SK-N-SH treated with all-trans-retinoic acid at 6 μM for 48 hours (cell line): ENCODE data around the gene STEAP4.
"Not testable (repeated sequence)": the region's sequence is repeated elsewhere in the genome, so short reads cannot be mapped to it uniquely, and the experiment has no call there.

Experiments
- ATAC-seq: fragments of 200-7000 bp; cut with Tn5 transposase; 3 replicates; pipeline ENCODE4 v1.9.1; 2020; ENCODE audit warnings: mild to moderate bottlenecking, moderate library complexity
- ARNTL ChIP-seq: fragments of 450-650 bp; formaldehyde crosslinking; IDR thresholded peaks from 2 replicates; pipeline ENCODE4 v1.5.0; 2020; ENCODE audit warnings: low read depth, mild to moderate bottlenecking, moderate library complexity, borderline replicate concordance
- BACH2 ChIP-seq: fragments of 250-450 bp; sonication (Bioruptor Pico); IDR thresholded peaks from 2 replicates; pipeline ENCODE4 v1.9.0; 2021; ENCODE audit warnings: mild to moderate bottlenecking, borderline replicate concordance
- CSDC2 ChIP-seq: fragments of 250-450 bp; sonication (Bioruptor Pico); IDR thresholded peaks from 2 replicates; pipeline ENCODE4 v1.5.0; 2020; ENCODE audit warnings: mild to moderate bottlenecking, moderate library complexity
- ESRRG ChIP-seq: fragments of 250-450 bp; sonication (Bioruptor Pico); IDR thresholded peaks from 2 replicates; pipeline ENCODE4 v1.6.1; 2021; ENCODE audit warnings: mild to moderate bottlenecking
- GLIS3 ChIP-seq: fragments of 250-450 bp; sonication (Bioruptor Pico); IDR thresholded peaks from 2 replicates; pipeline ENCODE4 v1.5.0; 2020; ENCODE audit warnings: mild to moderate bottlenecking, moderate library complexity
- ISL1 ChIP-seq: fragments of 250-450 bp; sonication (Bioruptor Pico); IDR thresholded peaks from 2 replicates; pipeline ENCODE4 v2.1.2; 2022; ENCODE audit warnings: mild to moderate bottlenecking, moderate library complexity
- OSR1 ChIP-seq: fragments of 250-450 bp; sonication (Bioruptor Pico); IDR thresholded peaks from 2 replicates; pipeline ENCODE4 v1.8.0; 2022; ENCODE audit warnings: moderate library complexity, mild to moderate bottlenecking, inconsistent platforms
- RARB ChIP-seq: fragments of 250-450 bp; sonication (Bioruptor Pico); IDR thresholded peaks from 2 replicates; pipeline ENCODE4 v1.8.0; 2021; ENCODE audit warnings: mild to moderate bottlenecking, moderate library complexity
- SNAI2 ChIP-seq: fragments of 250-450 bp; sonication (Bioruptor Pico); IDR thresholded peaks from 2 replicates; pipeline ENCODE4 v1.5.0; 2020; ENCODE audit warnings: mild to moderate bottlenecking, moderate library complexity
- TCF4 ChIP-seq: fragments of 250-450 bp; sonication (Bioruptor Pico); IDR thresholded peaks from 2 replicates; pipeline ENCODE4 v1.8.0; 2021; ENCODE audit warnings: mild to moderate bottlenecking, moderate library complexity, borderline replicate concordance
- TOX ChIP-seq: fragments of 250-450 bp; sonication (Bioruptor Pico); IDR thresholded peaks from 2 replicates; pipeline ENCODE4 v1.8.0; 2021; ENCODE audit warnings: mild to moderate bottlenecking, moderate library complexity, borderline replicate concordance
- ZC3H10 ChIP-seq: fragments of 250-450 bp; sonication (Bioruptor Pico); IDR thresholded peaks from 2 replicates; pipeline ENCODE4 v1.5.1; 2021; ENCODE audit warnings: mild to moderate bottlenecking, moderate library complexity
- ZFP3 ChIP-seq: fragments of 250-450 bp; sonication (Bioruptor Pico); IDR thresholded peaks from 2 replicates; pipeline ENCODE4 v1.5.0; 2020; ENCODE audit warnings: mild to moderate bottlenecking, moderate library complexity
- ZFP30 ChIP-seq: fragments of 450-650 bp; formaldehyde crosslinking; IDR thresholded peaks from 2 replicates; pipeline ENCODE4 v1.5.0; 2022; ENCODE audit warnings: mild to moderate bottlenecking, moderate library complexity
- ZNF565 ChIP-seq: fragments of 450-650 bp; formaldehyde crosslinking; conservative IDR thresholded peaks from 2 replicates; pipeline ENCODE4 v1.5.0; 2020; ENCODE audit warnings: low read depth, mild to moderate bottlenecking, moderate library complexity
- ZNF70 ChIP-seq: fragments of 450-650 bp; formaldehyde crosslinking; IDR thresholded peaks from 2 replicates; pipeline ENCODE4 v1.5.0; 2020; ENCODE audit warnings: mild to moderate bottlenecking, moderate library complexity
- ZNF8 ChIP-seq: fragments of 450-650 bp; formaldehyde crosslinking; IDR thresholded peaks from 2 replicates; pipeline ENCODE4 v1.5.0; 2020; ENCODE audit warnings: mild to moderate bottlenecking, moderate library complexity
- TF ChIP-seq, protein P1 (sequence below): fragments of 250-450 bp; sonication (Bioruptor Pico); IDR thresholded peaks from 2 replicates; pipeline ENCODE4 v1.8.0; 2020; ENCODE audit warnings: mild to moderate bottlenecking, moderate library complexity, borderline replicate concordance
- TF ChIP-seq, protein P2 (sequence below): fragments of 250-450 bp; sonication (Bioruptor Pico); IDR thresholded peaks from 2 replicates; pipeline ENCODE4 v1.5.1; 2021; ENCODE audit warnings: mild to moderate bottlenecking, moderate library complexity
- TF ChIP-seq, protein P3 (sequence below): fragments of 250-450 bp; sonication (Bioruptor Pico); IDR thresholded peaks from 2 replicates; pipeline ENCODE4 v1.5.1; 2020; ENCODE audit warnings: low read depth, mild to moderate bottlenecking, moderate library complexity
- TF ChIP-seq, protein P4 (sequence below): fragments of 250-450 bp; sonication (Bioruptor Pico); IDR thresholded peaks from 2 replicates; pipeline ENCODE4 v1.5.0; 2020; ENCODE audit warnings: mild to moderate bottlenecking, moderate library complexity
- TF ChIP-seq, protein P5 (sequence below): fragments of 250-450 bp; sonication (Bioruptor Pico); IDR thresholded peaks from 2 replicates; pipeline ENCODE4 v1.8.0; 2021; ENCODE audit warnings: low read depth, mild to moderate bottlenecking, moderate library complexity, borderline replicate concordance

Gene STEAP4

DNA sequence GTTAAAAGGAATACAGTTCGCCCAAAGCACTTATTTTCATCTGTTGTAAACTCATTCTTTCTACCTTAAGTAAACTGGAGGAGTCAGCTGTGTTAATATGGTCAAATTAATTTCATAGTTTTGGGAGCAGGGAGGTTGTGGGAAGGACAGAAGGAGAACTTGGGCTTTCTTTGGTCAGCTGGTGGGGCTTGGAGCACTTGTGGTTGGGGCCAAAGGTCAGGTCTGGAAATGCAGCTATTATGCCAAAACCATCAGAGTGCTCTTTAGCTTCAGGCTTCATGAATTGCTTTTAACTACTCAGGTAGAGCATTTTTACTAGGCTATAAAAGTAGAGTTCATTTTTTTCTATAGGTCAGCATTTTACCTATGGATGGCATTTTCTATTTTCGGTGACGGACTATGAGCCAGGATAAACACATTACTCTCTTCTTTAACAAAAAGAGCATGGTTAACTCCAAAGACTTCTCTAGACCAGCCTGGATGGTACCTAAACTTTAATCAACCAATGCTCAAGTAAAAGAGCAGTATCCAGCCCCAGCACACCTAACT lies 30.0 kb downstream of the STEAP4 start:
- TF ChIP-seq SNAI2 (CRISPR knock-in tag) (no peak), GLIS3 (CRISPR knock-in tag) (no peak), ISL1 (CRISPR knock-in tag) (no peak), ZFP3 (CRISPR knock-in tag) (no peak), ARNTL (CRISPR knock-in tag) (no peak), TCF4 (no peak), TOX (CRISPR knock-in tag) (no peak)
- TF ChIP-seq, protein P1, sequence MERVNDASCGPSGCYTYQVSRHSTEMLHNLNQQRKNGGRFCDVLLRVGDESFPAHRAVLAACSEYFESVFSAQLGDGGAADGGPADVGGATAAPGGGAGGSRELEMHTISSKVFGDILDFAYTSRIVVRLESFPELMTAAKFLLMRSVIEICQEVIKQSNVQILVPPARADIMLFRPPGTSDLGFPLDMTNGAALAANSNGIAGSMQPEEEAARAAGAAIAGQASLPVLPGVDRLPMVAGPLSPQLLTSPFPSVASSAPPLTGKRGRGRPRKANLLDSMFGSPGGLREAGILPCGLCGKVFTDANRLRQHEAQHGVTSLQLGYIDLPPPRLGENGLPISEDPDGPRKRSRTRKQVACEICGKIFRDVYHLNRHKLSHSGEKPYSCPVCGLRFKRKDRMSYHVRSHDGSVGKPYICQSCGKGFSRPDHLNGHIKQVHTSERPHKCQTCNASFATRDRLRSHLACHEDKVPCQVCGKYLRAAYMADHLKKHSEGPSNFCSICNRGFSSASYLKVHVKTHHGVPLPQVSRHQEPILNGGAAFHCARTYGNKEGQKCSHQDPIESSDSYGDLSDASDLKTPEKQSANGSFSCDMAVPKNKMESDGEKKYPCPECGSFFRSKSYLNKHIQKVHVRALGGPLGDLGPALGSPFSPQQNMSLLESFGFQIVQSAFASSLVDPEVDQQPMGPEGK (CRISPR knock-in tag): no peak
- no peak for ATAC-seq

DNA sequence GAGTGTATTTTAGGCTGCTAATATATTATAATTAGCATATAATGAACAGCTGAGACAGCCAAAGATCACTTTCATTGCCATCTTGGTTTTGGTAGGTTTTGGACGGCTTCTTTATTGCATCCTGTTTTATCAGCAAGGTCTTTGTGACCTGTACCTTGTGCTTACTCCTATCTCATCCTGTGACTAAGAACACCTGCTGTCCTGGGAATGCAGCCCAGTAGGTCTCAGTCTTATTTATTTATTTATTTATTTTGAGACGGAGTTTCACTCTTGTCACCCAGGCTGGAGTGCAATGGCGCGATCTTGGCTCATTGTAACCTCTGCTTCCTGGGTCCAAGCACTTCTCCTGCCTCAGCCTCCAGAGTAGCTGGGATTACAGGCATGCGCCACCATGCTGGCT lies 31.8 kb downstream of the STEAP4 start:
- ATAC-seq: not testable (repeated sequence)

DNA sequence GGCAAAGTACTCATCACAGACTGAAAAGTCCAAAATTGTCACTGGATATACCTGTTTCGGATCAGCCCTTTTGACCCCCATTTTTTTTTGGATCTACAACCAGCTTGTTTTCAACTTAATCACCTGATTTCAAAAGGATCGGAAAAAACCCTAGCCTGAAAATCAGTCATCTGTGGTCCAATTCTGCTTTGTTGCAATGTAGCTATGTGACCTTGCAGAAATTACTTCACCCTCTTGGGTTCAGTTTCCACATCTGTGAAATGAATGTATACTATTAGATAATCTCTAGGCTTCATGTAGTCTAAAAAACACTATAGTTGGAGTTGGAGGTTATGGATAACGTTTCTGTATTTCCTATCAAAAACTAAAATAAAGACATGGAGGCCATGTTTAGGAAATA lies 37.1 kb downstream of the STEAP4 start:
- ATAC-seq: no peak
- TF ChIP-seq OSR1 (CRISPR knock-in tag) (no peak), BACH2 (CRISPR knock-in tag) (no peak), ZNF8 (CRISPR knock-in tag) (no peak), GLIS3 (CRISPR knock-in tag) (no peak), CSDC2 (CRISPR knock-in tag) (no peak)
- TF ChIP-seq, protein P2, sequence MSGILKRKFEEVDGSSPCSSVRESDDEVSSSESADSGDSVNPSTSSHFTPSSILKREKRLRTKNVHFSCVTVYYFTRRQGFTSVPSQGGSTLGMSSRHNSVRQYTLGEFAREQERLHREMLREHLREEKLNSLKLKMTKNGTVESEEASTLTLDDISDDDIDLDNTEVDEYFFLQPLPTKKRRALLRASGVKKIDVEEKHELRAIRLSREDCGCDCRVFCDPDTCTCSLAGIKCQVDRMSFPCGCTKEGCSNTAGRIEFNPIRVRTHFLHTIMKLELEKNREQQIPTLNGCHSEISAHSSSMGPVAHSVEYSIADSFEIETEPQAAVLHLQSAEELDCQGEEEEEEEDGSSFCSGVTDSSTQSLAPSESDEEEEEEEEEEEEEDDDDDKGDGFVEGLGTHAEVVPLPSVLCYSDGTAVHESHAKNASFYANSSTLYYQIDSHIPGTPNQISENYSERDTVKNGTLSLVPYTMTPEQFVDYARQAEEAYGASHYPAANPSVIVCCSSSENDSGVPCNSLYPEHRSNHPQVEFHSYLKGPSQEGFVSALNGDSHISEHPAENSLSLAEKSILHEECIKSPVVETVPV: no peak
- TF ChIP-seq, protein P3, sequence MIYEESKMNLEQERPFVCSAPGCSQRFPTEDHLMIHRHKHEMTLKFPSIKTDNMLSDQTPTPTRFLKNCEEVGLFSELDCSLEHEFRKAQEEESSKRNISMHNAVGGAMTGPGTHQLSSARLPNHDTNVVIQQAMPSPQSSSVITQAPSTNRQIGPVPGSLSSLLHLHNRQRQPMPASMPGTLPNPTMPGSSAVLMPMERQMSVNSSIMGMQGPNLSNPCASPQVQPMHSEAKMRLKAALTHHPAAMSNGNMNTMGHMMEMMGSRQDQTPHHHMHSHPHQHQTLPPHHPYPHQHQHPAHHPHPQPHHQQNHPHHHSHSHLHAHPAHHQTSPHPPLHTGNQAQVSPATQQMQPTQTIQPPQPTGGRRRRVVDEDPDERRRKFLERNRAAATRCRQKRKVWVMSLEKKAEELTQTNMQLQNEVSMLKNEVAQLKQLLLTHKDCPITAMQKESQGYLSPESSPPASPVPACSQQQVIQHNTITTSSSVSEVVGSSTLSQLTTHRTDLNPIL (CRISPR knock-in tag): no peak
- TF ChIP-seq, protein P1 (CRISPR knock-in tag): no peak
- TF ChIP-seq, all 23 proteins: peak for 0

DNA sequence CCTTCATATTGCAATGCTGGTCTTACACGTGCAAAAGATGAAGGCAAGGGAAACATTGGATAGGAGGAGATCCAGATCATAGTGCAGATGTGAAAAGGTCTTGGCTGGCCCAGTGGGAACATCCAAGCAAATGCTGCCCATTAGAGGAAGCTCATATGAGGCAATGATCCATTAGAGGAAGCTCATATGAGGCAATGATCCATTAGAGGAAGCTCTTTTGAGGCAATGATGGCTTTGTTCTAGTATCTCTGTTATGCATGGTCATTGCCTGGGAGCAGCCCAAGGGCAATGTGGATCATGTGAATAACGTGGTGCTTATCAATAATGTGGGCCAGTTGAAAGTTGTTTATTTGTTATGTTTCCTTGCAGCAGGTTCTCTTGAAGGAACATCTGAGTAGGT lies 37.8 kb downstream of the STEAP4 start:
- no peak for ATAC-seq
- no peak for TF ChIP-seq TOX (CRISPR knock-in tag)
- TF ChIP-seq OSR1 (CRISPR knock-in tag): no peak
- TF ChIP-seq ZNF8 (CRISPR knock-in tag): no peak
- no peak for TF ChIP-seq SNAI2 (CRISPR knock-in tag)
- TF ChIP-seq, protein P4, sequence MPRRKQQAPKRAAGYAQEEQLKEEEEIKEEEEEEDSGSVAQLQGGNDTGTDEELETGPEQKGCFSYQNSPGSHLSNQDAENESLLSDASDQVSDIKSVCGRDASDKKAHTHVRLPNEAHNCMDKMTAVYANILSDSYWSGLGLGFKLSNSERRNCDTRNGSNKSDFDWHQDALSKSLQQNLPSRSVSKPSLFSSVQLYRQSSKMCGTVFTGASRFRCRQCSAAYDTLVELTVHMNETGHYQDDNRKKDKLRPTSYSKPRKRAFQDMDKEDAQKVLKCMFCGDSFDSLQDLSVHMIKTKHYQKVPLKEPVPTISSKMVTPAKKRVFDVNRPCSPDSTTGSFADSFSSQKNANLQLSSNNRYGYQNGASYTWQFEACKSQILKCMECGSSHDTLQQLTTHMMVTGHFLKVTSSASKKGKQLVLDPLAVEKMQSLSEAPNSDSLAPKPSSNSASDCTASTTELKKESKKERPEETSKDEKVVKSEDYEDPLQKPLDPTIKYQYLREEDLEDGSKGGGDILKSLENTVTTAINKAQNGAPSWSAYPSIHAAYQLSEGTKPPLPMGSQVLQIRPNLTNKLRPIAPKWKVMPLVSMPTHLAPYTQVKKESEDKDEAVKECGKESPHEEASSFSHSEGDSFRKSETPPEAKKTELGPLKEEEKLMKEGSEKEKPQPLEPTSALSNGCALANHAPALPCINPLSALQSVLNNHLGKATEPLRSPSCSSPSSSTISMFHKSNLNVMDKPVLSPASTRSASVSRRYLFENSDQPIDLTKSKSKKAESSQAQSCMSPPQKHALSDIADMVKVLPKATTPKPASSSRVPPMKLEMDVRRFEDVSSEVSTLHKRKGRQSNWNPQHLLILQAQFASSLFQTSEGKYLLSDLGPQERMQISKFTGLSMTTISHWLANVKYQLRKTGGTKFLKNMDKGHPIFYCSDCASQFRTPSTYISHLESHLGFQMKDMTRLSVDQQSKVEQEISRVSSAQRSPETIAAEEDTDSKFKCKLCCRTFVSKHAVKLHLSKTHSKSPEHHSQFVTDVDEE: no peak
- TF ChIP-seq RARB (CRISPR knock-in tag): no peak
- TF ChIP-seq, protein P3 (CRISPR knock-in tag): no peak
- TF ChIP-seq ZFP30 (CRISPR knock-in tag): no peak
- TF ChIP-seq ISL1 (CRISPR knock-in tag): no peak
- TF ChIP-seq, protein P2: no peak
- no peak for TF ChIP-seq ZC3H10 (CRISPR knock-in tag)
- no peak for TF ChIP-seq ZNF70 (CRISPR knock-in tag)
- TF ChIP-seq TCF4: no peak
- no peak for TF ChIP-seq BACH2 (CRISPR knock-in tag)
- TF ChIP-seq ESRRG (CRISPR knock-in tag): no peak
- TF ChIP-seq, protein P5, sequence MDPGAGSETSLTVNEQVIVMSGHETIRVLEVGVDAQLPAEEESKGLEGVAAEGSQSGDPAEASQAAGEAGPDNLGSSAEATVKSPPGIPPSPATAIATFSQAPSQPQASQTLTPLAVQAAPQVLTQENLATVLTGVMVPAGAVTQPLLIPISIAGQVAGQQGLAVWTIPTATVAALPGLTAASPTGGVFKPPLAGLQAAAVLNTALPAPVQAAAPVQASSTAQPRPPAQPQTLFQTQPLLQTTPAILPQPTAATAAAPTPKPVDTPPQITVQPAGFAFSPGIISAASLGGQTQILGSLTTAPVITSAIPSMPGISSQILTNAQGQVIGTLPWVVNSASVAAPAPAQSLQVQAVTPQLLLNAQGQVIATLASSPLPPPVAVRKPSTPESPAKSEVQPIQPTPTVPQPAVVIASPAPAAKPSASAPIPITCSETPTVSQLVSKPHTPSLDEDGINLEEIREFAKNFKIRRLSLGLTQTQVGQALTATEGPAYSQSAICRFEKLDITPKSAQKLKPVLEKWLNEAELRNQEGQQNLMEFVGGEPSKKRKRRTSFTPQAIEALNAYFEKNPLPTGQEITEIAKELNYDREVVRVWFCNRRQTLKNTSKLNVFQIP (CRISPR knock-in tag): no peak
- no peak for TF ChIP-seq ZNF565 (CRISPR knock-in tag)
